NCI-H2196 (cell line): ENCODE data around the gene DLG2.
"Not testable (repeated sequence)": the region's sequence is repeated elsewhere in the genome, so short reads cannot be mapped to it uniquely, and the experiment has no call there.

Source experiments
- DNase-seq: peaks from one replicate; lab custom pipeline; 2025; ENCODE audit not compliant: unreplicated experiment; lab: John Stamatoyannopoulos, UW

Gene DLG2

DNA sequence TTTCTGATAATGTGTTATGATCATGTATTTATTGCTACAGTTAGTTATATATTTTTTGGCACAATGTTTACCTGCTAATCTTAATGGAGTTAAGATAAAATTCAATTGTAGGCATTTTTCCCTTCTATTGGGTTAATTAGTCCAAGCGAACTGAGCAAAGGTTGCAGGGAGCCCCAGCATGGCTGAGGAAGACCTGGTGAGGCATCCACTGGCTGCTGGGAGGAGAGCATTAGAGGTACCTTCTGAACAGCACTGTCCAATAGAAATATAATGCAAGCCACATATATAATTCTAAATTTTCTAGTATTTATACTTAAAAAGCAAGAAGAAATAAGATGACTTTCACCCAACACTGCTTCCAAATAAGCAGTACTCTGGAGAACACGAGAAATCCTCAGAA, 19.9 kb upstream of the DLG2 start:
- DNase-seq = no peak

DNA sequence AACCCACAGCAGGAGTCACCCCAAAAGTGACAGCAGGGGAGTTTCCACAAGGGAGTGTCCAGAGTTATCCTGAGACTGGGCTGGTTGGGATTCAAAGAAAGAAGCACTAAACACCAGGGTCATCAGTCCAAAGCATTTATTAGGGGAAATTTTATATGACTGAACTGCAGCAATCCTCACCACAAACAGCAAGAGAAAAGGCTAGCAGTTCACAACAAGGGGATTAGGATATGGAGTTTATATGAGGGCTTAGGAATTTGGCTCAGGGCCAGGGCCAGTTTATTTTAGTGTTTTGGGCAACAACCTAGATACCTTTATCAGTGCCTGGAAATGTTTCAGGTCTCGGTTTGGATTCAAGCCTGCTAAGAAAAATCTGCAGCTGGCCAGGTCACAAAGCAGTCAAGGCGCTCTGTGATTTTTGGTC, 16.1 kb upstream of the DLG2 start:
- DNase-seq = peak; percentile 24

DNA sequence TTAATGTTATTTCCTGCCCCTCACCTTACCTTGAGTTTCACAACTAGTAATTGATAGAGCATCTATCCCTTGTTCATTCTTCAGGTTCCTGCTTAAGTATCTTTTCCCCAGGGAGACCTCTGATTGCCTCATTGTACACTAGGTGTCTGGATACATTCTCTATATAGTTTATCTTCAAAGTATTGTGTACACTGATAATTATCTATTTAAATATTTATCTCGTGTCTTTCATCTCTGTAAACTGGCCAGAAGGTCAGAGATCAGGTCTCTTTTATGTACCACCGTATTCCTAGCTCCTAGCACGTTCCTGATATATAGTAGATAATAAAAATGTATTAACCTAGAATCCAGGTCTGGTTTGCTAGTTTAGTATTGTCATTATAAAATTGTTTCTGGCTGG, 7.6 kb upstream of the DLG2 start:
- DNase-seq = no peak

DNA sequence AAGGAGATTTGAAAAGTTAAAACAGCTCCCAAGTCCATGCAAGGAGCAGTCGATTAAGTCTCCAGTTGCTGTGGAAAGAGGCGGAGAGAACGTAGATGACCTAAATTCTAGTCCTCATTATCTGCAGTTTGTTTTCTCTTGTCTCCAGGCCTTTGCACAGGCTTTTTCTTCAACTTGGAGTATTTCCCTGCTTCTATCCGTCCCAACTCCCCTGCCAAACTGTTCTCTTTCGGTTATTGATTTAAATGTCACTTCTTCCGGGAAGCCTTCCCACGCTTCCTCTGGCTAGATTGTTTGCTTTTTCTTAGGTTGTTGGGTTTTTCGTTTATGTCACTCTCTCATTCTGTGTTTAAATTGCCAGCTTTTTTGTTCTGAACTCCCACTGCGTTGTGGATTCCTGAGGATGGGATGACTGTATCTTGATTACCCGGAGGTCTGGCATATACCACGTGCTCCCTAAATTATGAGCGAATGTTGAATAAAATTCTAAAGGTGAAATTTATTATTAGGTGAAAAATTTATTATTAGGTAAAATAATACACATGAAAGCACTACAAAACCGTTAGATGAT, 1.7 kb upstream of the DLG2 start:
- no peak for DNase-seq

DNA sequence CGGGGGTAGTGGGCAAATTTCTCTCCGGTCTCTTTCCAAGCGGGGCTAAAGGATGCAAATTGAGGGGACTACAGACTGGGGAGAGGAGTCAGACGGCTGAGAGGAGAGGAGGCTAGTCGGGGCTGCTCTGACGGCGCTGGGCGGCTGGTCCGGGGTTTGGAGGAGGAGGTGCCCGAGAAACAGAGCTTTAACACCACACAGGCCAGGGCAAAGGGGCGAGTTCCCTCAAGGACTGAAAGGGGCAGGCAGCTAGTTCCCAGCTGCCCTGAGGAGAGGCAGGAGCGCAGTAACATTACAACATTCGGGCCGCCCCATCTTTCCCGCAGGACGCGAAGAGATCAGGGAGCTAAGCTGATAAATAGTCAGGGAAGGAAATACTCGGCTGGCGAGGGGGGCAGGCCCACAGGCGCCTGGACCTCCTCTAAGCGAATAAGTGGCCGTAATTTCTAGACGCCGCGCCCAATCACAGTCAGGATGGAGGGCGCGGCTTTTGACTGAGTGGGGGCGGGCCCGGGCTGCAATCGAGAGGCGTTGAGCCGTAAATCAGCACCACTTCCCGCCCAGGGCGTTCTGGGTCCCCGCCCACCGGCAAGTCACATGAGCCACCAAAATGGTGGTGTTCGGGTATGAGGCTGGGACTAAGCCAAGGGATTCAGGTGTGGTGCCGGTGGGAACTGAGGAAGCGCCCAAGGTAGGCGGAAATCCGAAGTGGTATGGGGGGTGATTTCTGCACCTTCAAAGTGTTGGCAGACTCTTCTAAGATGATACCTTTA, 1.0 kb upstream of the DLG2 start, which contains the start of gene TMEM126B:
TSS of gene TMEM126B (plus strand) at position 596 of the 773 bp plus-strand sequence. CDS start at position 611, 15 bp downstream.
- DNase-seq = peak; percentile 98

DNA sequence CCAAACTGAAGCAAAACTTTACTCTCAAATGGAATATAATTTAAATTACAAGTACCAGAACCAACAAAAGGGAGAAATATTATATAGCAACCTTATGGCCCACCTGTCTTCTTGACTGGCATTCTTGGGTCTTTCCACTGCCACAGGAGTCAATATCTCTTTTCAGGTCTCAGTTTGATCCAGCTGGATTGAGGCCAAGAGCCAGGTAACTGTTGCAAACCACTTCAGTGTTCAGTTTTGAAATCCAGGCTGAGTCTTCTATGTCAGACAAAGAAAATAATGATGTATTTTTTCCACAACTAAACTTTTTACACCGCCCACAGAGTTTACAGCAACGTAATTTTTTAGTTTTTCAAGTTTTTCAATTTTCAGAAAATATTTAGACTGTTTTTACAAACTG, 648 bp downstream of the DLG2 start:
- peak; percentile 34 for DNase-seq

DNA sequence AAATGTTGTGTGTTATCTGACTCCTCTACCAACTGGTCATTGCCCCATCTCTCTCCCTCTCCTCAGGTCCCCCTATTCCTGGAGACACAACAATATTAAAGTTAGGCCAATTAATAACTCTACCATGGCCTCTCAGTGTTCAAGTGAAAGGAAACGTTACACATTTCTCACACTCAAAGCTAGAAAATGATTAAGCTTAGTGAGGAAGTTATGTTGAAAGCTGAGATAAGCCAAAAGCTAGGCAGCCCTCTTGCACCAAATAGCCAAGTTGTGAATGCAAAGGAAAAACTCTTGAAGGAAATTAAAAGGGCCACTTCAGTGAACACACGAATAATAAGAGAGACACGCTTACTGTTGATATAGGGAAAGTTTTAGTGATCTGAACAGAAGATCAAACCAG, 6.9 kb downstream of the DLG2 start:
- DNase-seq = no peak

DNA sequence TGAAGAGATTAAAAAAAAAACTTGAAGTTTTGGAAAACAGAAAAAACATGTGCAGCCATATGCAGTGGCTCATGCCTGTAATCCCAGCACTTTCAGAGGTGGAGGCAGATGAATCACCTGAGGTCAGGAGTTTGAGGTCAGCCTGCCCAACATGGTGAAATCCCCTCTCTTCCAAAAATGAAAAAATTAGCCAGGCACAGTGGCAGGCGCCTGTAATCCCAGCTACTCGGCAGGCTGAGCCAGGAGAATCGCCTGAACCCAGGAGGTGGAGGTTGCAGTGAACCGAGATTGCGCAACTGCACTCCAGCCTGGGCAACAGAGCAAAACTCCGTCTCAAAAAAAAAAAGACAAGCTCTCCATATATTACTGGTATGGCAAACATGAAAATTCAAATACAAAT, 7.6 kb downstream of the DLG2 start:
- no peak for DNase-seq

DNA sequence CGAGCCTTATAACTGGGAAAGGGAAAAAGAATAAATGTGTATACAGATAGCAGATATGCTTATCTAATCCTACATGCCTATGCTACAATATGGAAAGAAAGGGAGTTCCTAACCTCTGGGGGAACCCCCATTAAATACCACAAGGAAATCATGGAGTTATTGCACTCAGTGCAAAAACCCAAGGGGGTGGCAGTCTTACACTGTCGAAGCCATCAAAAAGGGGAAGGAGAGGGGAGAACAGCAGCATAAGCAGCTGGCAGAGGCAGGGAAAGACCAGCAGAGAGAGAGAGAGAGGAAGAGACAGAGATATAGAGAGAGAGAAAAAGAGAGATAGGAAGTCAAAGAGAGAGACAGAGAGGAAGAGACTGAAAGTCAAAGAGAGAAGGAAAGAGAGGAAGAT, 15.5 kb downstream of the DLG2 start:
- not testable (repeated sequence) for DNase-seq

DNA sequence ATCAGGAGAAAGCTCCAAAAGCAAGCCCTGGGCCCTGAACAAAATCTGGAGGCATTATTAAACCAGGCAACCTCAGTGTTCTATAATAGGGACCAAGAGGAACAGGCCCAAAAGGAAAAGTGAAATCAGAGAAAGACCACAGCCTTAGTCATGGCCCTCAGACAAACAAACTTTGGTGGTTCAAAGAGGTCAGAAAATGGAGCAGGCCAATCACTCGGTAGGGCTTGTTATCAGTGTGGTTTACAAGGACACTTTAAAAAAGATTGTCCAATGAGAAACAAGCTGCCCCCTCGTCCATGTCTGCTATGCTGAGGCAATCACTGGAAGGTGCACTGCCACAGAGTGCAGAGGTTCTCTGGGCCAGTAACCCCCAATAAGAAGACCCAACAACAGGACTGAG, 17.9 kb downstream of the DLG2 start:
- not testable (repeated sequence) for DNase-seq

DNA sequence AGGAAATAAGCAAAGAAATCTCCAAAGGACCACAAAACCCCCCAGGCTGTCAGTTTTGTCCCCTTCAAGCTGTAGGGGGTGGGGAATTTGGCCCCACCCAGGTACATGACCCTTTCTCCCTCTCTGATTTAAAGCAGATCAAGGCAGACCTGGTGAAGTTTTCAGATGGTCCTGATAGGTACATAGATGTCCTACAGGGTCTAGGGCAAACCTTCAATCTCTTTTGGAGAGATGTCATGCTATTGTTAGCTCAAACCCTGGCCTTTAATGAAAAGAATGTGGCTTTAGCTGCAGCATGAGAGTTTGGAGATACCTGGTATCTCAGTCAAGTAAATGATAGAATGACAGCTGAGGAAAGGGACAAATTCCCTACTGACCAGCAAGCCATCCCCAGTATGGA, 18.5 kb downstream of the DLG2 start:
- DNase-seq = not testable (repeated sequence)

DNA sequence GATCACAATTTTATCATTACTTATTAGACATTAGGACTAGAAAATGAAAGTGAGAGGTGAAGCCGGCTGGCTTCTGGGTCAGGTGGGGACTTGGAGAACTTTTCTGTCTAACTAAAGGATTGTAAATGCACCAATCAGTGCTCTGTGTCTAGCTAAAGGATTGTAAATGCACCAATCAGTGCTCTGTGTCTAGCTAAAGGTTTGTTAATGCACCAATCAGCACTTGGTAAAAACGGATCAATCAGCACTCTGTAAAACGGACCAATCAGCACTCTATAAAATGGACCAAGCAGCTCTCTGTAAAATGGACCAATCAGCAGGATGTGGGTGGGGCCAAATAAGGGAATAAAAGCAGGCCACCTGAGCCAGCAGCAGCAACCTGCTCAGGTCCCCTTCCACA, 20.9 kb downstream of the DLG2 start:
- not testable (repeated sequence) for DNase-seq

DNA sequence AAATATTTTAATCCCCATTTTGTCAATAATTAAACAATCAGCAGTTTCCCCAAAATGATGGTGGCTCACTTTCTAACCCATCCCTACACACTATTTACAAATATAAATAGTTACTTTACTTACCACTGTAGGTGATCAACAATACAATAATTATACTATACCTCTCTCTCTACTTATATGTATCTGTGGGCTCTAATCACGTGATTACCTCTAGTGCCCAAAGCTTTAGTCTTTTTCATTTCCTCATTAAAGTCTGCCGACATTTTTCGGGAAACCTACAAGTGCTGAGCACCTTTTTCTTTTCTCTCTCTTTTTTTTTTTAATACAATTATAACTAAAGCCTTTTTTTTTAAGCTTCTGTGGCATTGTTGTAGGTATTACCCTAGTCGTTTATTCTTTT, 23.9 kb downstream of the DLG2 start:
- no peak for DNase-seq

DNA sequence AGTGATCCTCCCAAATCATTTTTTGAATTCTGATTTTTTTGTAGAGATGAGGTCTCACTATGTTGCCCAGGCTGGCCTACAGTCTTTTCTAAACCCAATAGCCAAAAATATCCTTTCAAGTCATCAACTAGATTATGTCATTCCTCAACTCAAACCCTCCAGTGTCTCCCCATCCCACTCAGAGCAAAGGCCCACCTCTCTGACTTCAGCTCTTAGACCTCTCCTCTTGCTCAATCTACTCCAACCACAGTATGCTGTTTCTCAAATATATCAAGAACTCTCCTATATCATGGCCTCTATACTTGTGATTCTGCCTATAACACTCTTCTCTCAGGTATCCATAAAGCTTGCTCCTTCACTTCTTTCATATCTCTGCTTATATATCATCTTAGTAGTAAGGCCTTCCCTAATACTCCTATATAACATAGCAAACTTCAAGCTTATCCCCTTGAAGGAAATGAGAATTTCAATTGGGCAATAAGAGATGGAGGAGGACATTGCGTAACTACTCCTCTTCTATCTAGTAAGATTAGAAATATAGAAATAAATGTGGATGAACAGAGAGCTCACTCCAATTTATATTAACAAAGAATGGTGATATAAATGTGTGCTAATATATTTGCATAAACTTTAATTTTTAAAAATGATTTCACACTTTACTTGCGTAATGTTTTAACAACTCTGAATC, 24.5 kb downstream of the DLG2 start:
- DNase-seq = no peak

DNA sequence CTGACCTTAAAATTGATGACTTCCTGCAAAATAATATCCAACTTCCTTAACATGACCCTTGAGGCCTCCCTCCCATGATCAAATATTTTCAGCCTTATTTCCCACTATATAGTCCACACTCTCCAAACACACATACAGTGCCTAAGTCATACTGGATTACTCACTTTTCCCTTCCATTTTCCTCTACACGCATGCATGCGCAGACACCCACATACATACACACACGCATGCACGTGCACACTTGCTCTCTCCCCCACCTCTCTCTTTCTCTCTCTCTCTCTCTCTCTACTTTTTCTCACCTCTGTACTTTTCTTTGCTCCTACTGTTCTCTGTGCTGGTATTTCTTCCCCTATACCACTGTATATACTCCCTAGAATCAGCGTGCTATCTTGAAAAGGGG, 28.1 kb downstream of the DLG2 start:
- no peak for DNase-seq

DNA sequence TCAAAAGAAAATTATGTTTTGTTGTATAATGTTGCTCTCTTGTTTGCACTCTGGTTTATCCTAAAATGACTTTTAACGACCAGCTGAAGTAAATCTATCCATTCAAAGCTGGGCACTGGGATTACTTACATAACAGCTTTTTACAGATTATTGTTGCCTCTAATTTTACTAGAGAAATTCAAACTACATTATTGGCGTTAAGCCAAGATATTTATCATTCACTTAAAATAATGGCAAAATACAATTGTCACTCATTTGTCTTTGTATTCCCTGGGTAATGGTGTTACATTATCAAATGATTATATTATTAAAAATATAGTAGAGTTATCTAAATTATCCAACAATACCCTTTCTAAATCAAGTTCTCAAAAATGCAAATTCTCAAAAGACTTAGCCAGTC, 30.3 kb downstream of the DLG2 start:
- DNase-seq = no peak

DNA sequence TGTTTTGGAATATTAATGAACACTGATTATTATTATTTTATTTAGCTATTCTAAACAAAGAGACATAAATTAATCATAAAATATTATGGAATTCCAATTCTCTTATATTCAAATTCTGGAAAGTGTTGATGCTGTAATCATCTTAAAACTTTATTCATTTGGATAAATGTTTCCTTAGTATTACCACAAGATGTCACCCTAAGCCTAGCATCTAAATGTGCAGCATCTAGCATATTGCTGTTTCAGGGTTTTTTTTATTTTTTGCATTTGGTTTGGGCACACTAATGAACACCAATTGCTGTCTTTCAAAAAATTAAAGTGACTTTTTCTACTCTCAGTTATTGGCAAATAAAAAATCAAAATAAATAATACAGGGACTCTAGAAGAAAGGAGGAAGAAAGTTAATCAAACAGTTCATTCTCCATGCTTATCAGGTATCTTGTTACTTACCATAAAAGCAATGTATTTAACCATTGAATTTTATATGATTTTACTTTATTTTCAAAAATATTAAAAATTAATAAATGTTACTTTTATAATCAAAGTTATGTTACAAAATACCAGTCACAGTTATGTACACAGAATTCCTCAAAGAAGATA, 31.8 kb downstream of the DLG2 start:
- DNase-seq = peak; percentile 58

DNA sequence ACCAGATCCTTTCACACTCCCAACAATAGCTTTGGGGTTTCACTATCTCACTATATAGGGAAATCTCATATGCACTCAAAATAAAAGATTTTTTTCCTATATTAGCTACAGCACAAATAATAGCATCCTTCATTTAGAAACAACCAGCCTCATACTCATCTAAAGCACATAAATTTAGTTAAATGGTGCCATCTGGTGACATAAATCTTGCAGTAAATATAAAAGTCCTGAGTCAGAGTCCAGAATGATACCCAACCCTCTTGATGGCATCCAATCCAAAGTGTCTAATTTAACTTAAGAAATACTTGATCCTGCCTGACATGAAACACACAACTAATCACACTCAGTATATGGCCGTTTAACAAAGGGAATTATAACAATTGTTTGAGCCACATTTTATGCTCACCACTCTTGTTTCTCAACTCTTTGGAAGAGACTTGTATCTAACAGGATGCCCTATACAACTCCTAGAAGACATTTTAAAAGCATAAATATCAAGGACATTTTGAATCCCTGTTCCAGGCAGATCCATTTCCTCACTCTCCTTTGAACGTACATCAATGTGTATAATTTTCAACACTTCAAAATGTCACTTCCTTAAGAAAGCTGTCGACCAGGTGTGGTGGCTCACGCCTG, 36.2 kb downstream of the DLG2 start:
- DNase-seq = peak; percentile 22

DNA sequence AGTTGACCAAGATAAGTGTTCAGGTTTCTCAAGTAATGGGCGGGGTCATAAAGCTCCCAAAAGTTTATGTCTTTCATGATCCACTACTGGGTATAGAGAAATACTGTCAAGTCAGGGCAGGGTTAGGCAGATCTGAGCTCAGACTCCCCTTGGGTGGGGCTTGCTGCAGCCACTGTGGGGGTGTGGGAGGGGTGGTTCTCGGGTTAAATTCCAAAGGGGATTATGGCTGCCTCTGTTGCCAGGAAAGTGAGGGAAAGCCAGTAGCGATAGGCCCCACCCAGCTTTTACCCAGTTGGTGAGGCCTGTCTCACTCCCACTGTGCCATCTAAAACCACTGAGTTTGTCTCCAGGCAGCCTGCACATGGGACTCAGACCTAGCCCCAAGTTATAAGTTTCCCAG, 37.8 kb downstream of the DLG2 start:
- no peak for DNase-seq

DNA sequence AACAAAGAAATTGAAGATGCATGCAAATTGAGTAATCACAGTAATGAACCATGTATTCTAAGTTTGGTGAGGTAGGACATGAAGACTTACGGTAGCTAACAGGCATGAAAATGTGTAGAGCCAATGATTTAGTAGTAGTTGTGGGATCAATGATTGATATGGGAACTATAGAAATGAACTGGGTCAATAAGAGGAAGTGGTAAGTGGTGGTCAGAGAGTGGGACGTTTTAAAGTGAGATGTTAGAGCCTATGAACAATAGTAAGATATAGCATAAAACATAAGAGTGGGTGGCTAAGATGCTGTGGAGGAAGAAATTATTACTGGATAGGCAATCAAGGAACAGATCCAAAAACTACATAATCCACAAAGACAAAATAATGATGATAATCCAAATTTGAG, 45.0 kb downstream of the DLG2 start:
- no peak for DNase-seq

DNA sequence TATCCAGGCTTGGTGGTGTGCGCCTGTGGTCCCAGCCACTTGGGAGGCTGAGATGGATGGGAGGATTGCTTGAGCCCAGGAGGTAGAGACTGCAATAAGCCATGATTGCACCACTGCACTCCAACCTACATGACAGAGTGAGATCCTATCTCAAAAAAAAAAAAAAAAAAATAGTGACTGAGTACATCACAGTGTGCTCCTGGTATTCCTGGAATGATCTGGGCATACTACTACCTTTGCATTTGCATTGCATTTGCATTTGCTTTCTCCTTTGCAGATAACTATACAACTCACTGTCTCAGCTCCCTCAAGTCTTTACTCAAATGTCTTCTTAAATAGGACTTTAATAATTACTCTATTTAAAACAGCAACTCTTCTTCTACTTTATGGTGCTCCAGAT, 51.8 kb downstream of the DLG2 start:
- no peak for DNase-seq
